Loucy (cell line): ENCODE data around the gene SUPV3L1.

Source experiments
- H2AFZ ChIP-seq: fragments of 200-600 bp; sonication (generic); 2 replicates; pipeline ENCODE4 v1.6.0; 2016; ENCODE audit warnings: antibody characterized with exemption, mild to moderate bottlenecking, low read length, moderate library complexity
- H3F3A ChIP-seq: fragments of 200-600 bp; 2 replicates; pipeline ENCODE4 v1.6.0; 2016; ENCODE audit warnings: antibody characterized with exemption, low read depth, mild to moderate bottlenecking
- H3K27me3 ChIP-seq: fragments of 200-600 bp; sonication (generic); 2 replicates; pipeline ENCODE4 v1.6.1; 2014; ENCODE audit warnings: low read length, mild to moderate bottlenecking; ENCODE audit not compliant: insufficient read depth, poor library complexity, severe bottlenecking
- H3K36me3 ChIP-seq: fragments of 200-600 bp; sonication (generic); 2 replicates; pipeline ENCODE4 v1.6.1; 2016; ENCODE audit warnings: low read length; ENCODE audit not compliant: insufficient read depth
- H3K4me1 ChIP-seq: fragments of 200-600 bp; sonication (generic); 2 replicates; pipeline ENCODE4 v1.5.1; 2014; ENCODE audit warnings: low read length, mild to moderate bottlenecking; ENCODE audit not compliant: insufficient read depth, poor library complexity, severe bottlenecking
- H3K4me2 ChIP-seq: fragments of 200-600 bp; sonication (generic); 2 replicates; pipeline ENCODE4 v1.6.0; 2014; ENCODE audit warnings: antibody characterized with exemption, low read length, low read depth, mild to moderate bottlenecking; ENCODE audit not compliant: poor library complexity, severe bottlenecking
- H3K4me3 ChIP-seq: fragments of 200-600 bp; sonication (generic); 2 replicates; pipeline ENCODE4 v1.5.1; 2014; ENCODE audit warnings: low read length, mild to moderate bottlenecking, mixed read lengths; ENCODE audit not compliant: poor library complexity, severe bottlenecking
- H3K79me2 ChIP-seq: fragments of 200-600 bp; sonication (generic); 2 replicates; pipeline ENCODE4 v1.6.1; 2014; ENCODE audit warnings: low read length; ENCODE audit not compliant: insufficient read depth
- H3K9ac ChIP-seq: fragments of 200-600 bp; sonication (generic); 2 replicates; pipeline ENCODE4 v1.6.0; 2014; ENCODE audit warnings: mild to moderate bottlenecking, low read depth, low read length, moderate library complexity; ENCODE audit not compliant: poor library complexity, severe bottlenecking
- H3K9me2 ChIP-seq: fragments of 200-600 bp; sonication (generic); replicated peaks from 2 replicates; pipeline ENCODE4 v1.6.1; 2016; ENCODE audit warnings: low read depth, low read length, mixed read lengths
- H3K9me3 ChIP-seq: fragments of 200-600 bp; sonication (generic); 2 replicates; pipeline ENCODE4 v1.6.1; 2014; ENCODE audit warnings: mild to moderate bottlenecking, antibody characterized with exemption, low read length, low read depth; ENCODE audit not compliant: insufficient read depth
- H4K20me1 ChIP-seq: fragments of 200-600 bp; sonication (generic); 2 replicates; pipeline ENCODE4 v1.6.0; 2014; ENCODE audit warnings: antibody characterized with exemption, low read length, mild to moderate bottlenecking; ENCODE audit not compliant: insufficient read depth, poor library complexity, severe bottlenecking
- CTCF ChIP-seq: fragments of 200-600 bp; sonication (generic); conservative IDR thresholded peaks from 2 replicates; pipeline ENCODE4 v1.5.1; 2014; ENCODE audit warnings: mild to moderate bottlenecking, antibody characterized with exemption, low read length
- EZH2phosphoT487 ChIP-seq: fragments of 200-600 bp; IDR thresholded peaks from 2 replicates; pipeline ENCODE4 v1.6.1; 2018; ENCODE audit warnings: antibody characterized with exemption, mild to moderate bottlenecking, moderate library complexity, borderline replicate concordance

SUPV3L1 gene

DNA sequence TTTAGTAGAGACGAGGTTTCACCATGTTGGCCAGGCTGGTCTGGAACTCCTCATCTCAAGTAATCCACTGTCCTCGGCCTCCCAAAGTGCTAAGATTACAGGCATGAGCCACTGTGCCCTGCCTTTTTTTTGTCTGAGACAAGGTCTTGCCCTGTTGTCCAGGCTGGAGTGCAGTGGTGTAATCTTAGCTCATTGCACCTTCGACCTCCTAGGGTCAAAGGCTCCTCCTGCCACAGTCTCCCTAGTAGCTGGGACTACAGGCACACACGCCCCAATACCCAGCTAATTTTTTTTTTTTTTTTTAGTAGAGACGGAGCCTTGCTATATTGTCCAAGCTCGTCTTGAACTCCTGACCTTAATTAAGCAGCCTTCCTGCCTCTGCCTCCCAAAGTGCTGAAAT is 26.8 kb upstream of the SUPV3L1 start:
- no peak overlapping the region for H3K4me2 ChIP-seq
- no peaks in the 10 kb centered on the region for H3K9me2 ChIP-seq
- H3K27me3 ChIP-seq: no peaks in the 10 kb centered on the region

GRCh38 chr10:69160809-69161241 is 19.2 kb upstream of the SUPV3L1 start:
- Histone ChIP-seq H3K4me1 (no peaks in the 10 kb centered on the region), H3K4me2 (no peak overlapping the region), H3K36me3 (peaks cover 73% of the 10 kb centered on the region; the same call in 1 of the 2 replicates), H3K4me3 (no peak overlapping the region), H3K79me2 (no peaks in the 10 kb centered on the region), H3K9me2 (no peaks in the 10 kb centered on the region), H3K9me3 (no peaks in the 10 kb centered on the region), H3K9ac (no peak overlapping the region), H3K27me3 (no peaks in the 10 kb centered on the region), H2AFZ (no peak overlapping the region), H3F3A (no peaks in the 10 kb centered on the region), H4K20me1 (no peaks in the 10 kb centered on the region)
- no peak for TF ChIP-seq CTCF
- TF ChIP-seq EZH2phosphoT487: no peak

More for the DNA sequence above, 26.8 kb upstream of the SUPV3L1 start:
- Histone ChIP-seq H3K9ac (no peak overlapping the region), H3K4me3 (no peak overlapping the region), H3K9me3 (no peaks in the 10 kb centered on the region), H2AFZ (no peak overlapping the region), H3K4me1 (no peaks in the 10 kb centered on the region), H3F3A (no peaks in the 10 kb centered on the region), H3K36me3 (peaks cover 26% of the 10 kb centered on the region; the same call in 1 of the 2 replicates), H4K20me1 (peaks cover 2% of the 10 kb centered on the region), H3K79me2 (peaks cover 56% of the 10 kb centered on the region)
- TF ChIP-seq EZH2phosphoT487 (no peak), CTCF (no peak)

GRCh38 chr10:69168493-69168892 is 11.5 kb upstream of the SUPV3L1 start:
- Histone ChIP-seq H3K4me2 (no peak overlapping the region), H3K79me2 (no peaks in the 10 kb centered on the region), H2AFZ (no peak overlapping the region), H3F3A (no peaks in the 10 kb centered on the region), H3K9me2 (no peaks in the 10 kb centered on the region), H3K36me3 (peaks cover 73% of the 10 kb centered on the region; the same call in 1 of the 2 replicates), H3K9me3 (no peaks in the 10 kb centered on the region), H3K9ac (no peak overlapping the region), H3K4me1 (no peaks in the 10 kb centered on the region), H3K4me3 (no peak overlapping the region), H3K27me3 (no peaks in the 10 kb centered on the region), H4K20me1 (no peaks in the 10 kb centered on the region)
- TF ChIP-seq EZH2phosphoT487: no peak
- TF ChIP-seq CTCF: no peak
